Progenitor cell of endocrine pancreas (in vitro differentiated cells): ENCODE data around the gene ACMSD. TPM values are rescaled to one million over a fixed set of nuclear protein-coding genes. Genes with fewer than 3 reads are reported as not detected.

Experiments
- DNase-seq: peaks from one replicate; pipeline ENCODE4 v3.0.0; 2021; ENCODE audit warnings: low spot score; ENCODE audit not compliant: unreplicated experiment
- H3K27ac Mint-ChIP-seq: 2 replicates; pipeline ENCODE4 v1.8.0; 2021; ENCODE audit warnings: mild to moderate bottlenecking, moderate library complexity, mixed read lengths
- H3K27me3 Mint-ChIP-seq: 2 replicates; pipeline ENCODE4 v1.8.0; 2021; ENCODE audit warnings: mixed read lengths
- H3K36me3 Mint-ChIP-seq: 2 replicates; pipeline ENCODE4 v1.8.0; 2022; ENCODE audit warnings: mixed read lengths; ENCODE audit not compliant: insufficient read depth
- H3K4me1 Mint-ChIP-seq: 2 replicates; pipeline ENCODE4 v1.8.0; 2021; ENCODE audit warnings: low read depth, mixed read lengths
- H3K4me3 Mint-ChIP-seq: 2 replicates; pipeline ENCODE4 v1.8.0; 2021; ENCODE audit warnings: low read depth, mild to moderate bottlenecking, moderate library complexity, mixed read lengths
- H3K9me3 Mint-ChIP-seq: 2 replicates; pipeline ENCODE4 v1.8.0; 2021; ENCODE audit warnings: low read depth, mixed read lengths
- CTCF ChIP-seq: fragments of 200-600 bp; sonication (generic); IDR thresholded peaks from one replicate; pipeline ENCODE4 v1.5.0; 2021; ENCODE audit warnings: antibody characterized with exemption, mild to moderate bottlenecking; ENCODE audit not compliant: unreplicated experiment
- total RNA-seq: library from RNA; stranded (reverse); gene quantifications from 2 replicates; pipeline ENCODE4 v1.2.1, GENCODE V29; 2021

The ACMSD gene
- total RNA-seq, 1 donor from 2014 or later = not detected

- Mint-ChIP-seq H3K27me3 (no peaks in the 10 kb centered on the region), H3K4me3 (no peak overlapping the region), H3K9me3 (no peaks in the 10 kb centered on the region), H3K4me1 (no peaks in the 10 kb centered on the region), H3K36me3 (no peaks in the 10 kb centered on the region), H3K27ac (no peak overlapping the region)
- TF ChIP-seq CTCF = no peak
- DNase-seq = no peak
These were observed 23.7 kb downstream of the ACMSD start for GRCh38 chr2:134862069-134862468.

GRCh38 chr2:134862674-134863073 is 24.3 kb downstream of the ACMSD start:
- H3K4me1 Mint-ChIP-seq = no peaks in the 10 kb centered on the region
- no peaks in the 10 kb centered on the region for H3K27me3 Mint-ChIP-seq
- H3K36me3 Mint-ChIP-seq = no peaks in the 10 kb centered on the region
- TF ChIP-seq CTCF = no peak
- H3K4me3 Mint-ChIP-seq = no peak overlapping the region
- H3K9me3 Mint-ChIP-seq = no peaks in the 10 kb centered on the region
- no peak for DNase-seq
- H3K27ac Mint-ChIP-seq = no peak overlapping the region

GRCh38 chr2:134863446-134863845 is 25.0 kb downstream of the ACMSD start:
- no peak overlapping the region for H3K4me3 Mint-ChIP-seq
- no peak for TF ChIP-seq CTCF
- no peaks in the 10 kb centered on the region for H3K4me1 Mint-ChIP-seq
- no peaks in the 10 kb centered on the region for H3K36me3 Mint-ChIP-seq
- no peaks in the 10 kb centered on the region for H3K9me3 Mint-ChIP-seq
- no peak overlapping the region for H3K27ac Mint-ChIP-seq
- H3K27me3 Mint-ChIP-seq = no peaks in the 10 kb centered on the region
- no peak for DNase-seq

DNA sequence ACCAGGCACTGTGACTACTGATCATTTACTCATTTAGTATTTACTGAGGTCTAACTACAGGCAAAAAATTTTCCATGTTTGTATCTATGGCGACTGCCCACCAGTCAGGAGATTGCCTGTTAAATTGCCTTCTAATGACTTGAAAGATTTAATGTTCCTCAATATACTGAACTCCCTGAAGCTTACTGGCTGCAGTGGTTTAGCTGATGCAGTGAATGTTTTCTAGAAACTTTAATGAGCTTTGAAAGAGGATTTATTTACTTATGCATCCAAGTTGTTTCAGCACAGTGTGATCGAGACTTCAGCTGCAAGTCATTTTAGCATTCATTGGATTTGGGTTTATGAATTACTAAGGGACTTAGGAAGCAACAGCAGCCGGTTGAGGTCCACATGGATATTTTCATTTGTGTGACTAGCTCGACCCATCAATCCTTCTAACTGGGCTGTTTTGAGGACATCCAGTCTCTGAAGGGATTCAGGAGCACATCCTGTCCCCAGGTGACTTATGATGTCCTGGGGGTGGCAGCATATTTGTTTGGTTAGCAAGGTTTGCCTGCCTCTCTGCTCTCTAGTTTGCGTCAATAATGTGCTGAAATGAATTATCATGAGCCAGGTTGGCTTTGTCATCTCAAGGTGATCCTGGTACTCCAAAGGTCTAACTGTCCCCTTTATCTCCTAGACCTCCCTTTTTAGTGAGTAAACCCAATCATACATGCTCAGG is 26.8 kb downstream of the ACMSD start:
- no peak overlapping the region for H3K27ac Mint-ChIP-seq

GRCh38 chr2:134866498-134867099 is 28.2 kb downstream of the ACMSD start:
- TF ChIP-seq CTCF = no peak
- H3K36me3 Mint-ChIP-seq = no peaks in the 10 kb centered on the region
- H3K9me3 Mint-ChIP-seq = no peaks in the 10 kb centered on the region
- peak overlapping the region; percentile 3 for H3K27ac Mint-ChIP-seq
- no peak for DNase-seq
- H3K27me3 Mint-ChIP-seq = no peaks in the 10 kb centered on the region
- no peak overlapping the region for H3K4me3 Mint-ChIP-seq
- no peaks in the 10 kb centered on the region for H3K4me1 Mint-ChIP-seq

More for the DNA sequence above, 26.8 kb downstream of the ACMSD start:
- no peak overlapping the region for H3K4me3 Mint-ChIP-seq
- H3K9me3 Mint-ChIP-seq = no peaks in the 10 kb centered on the region
- no peaks in the 10 kb centered on the region for H3K4me1 Mint-ChIP-seq
- H3K36me3 Mint-ChIP-seq = no peaks in the 10 kb centered on the region
- no peaks in the 10 kb centered on the region for H3K27me3 Mint-ChIP-seq
- no peak for TF ChIP-seq CTCF
- DNase-seq = no peak
